Osteoblast (primary cell): ENCODE measurements around the gene VDAC1. TPM values are rescaled to one million over a fixed set of nuclear protein-coding genes. Genes with fewer than 3 reads are reported as not detected.

Source experiments
- DNase-seq: peaks from one replicate; pipeline ENCODE4 v3.0.0; 2011; ENCODE audit warnings: low spot score, mixed read lengths; ENCODE audit not compliant: insufficient read length; ENCODE audit errors: missing footprints
- H2AFZ ChIP-seq: 2 replicates; pipeline ENCODE4 v1.6.0; 2011; ENCODE audit warnings: mild to moderate bottlenecking, low read length
- H3K27ac ChIP-seq: 2 replicates; pipeline ENCODE4 v1.5.1; 2011; ENCODE audit warnings: mild to moderate bottlenecking, low read depth, low read length, moderate library complexity
- H3K27me3 ChIP-seq: 2 replicates; pipeline ENCODE4 v1.6.0; 2012; ENCODE audit warnings: mild to moderate bottlenecking, control low read depth, inconsistent platforms, low read length, moderate library complexity; ENCODE audit not compliant: insufficient read depth
- H3K36me3 ChIP-seq: 2 replicates; pipeline ENCODE4 v1.5.1; 2011; ENCODE audit warnings: mild to moderate bottlenecking, low read length, control low read depth, moderate library complexity; ENCODE audit not compliant: insufficient read depth
- H3K4me1 ChIP-seq: 2 replicates; pipeline ENCODE4 v1.5.1; 2011; ENCODE audit warnings: mild to moderate bottlenecking, low read length, control low read depth, moderate library complexity; ENCODE audit not compliant: insufficient read depth
- H3K4me2 ChIP-seq: 2 replicates; pipeline ENCODE4 v1.6.0; 2011; ENCODE audit warnings: mild to moderate bottlenecking, low read length; ENCODE audit not compliant: insufficient read depth
- H3K4me3 ChIP-seq: fragments of 200-600 bp; sonication (generic); 3 replicates; pipeline ENCODE4 v1.5.1; 2012; ENCODE audit warnings: mild to moderate bottlenecking, low read length, inconsistent platforms; ENCODE audit not compliant: insufficient read depth
- H3K79me2 ChIP-seq: 2 replicates; pipeline ENCODE4 v1.6.0; 2012; ENCODE audit warnings: mild to moderate bottlenecking, low read length, control low read depth, inconsistent platforms; ENCODE audit not compliant: insufficient read depth
- H3K9me3 ChIP-seq: 2 replicates; pipeline ENCODE4 v1.5.1; 2011; ENCODE audit warnings: low read depth, low read length, control low read depth
- H4K20me1 ChIP-seq: 2 replicates; pipeline ENCODE4 v1.6.0; 2012; ENCODE audit warnings: mild to moderate bottlenecking, low read length, control low read depth; ENCODE audit not compliant: insufficient read depth
- CTCF ChIP-seq: IDR thresholded peaks from 2 replicates; pipeline ENCODE4 v1.5.1; 2011; ENCODE audit warnings: mild to moderate bottlenecking, low read depth, low read length, moderate library complexity; ENCODE audit errors: extremely low read depth
- total RNA-seq: library from RNA; depleted of rRNA; stranded (reverse); fragments of >200 nt; gene quantifications from 2 replicates; pipeline ENCODE4 v1.2.3, GENCODE V29; 2012

The VDAC1 gene
- total RNA-seq, 1 donor = 264 TPM

GRCh38 chr5:133943475-133943817 is 61.3 kb downstream of the VDAC1 start:
- H3K9me3 ChIP-seq = no peaks in the 10 kb centered on the region
- H3K27me3 ChIP-seq = no peaks in the 10 kb centered on the region
- H3K4me2 ChIP-seq = no peak overlapping the region
- H3K4me3 ChIP-seq = no peak overlapping the region
- no peaks in the 10 kb centered on the region for H4K20me1 ChIP-seq
- H3K79me2 ChIP-seq = no peaks in the 10 kb centered on the region
- TF ChIP-seq CTCF = no peak
- DNase-seq = no peak
- no peak overlapping the region for H3K27ac ChIP-seq
- H3K4me1 ChIP-seq = peaks cover 4% of the 10 kb centered on the region
- H2AFZ ChIP-seq = no peak overlapping the region
- H3K36me3 ChIP-seq = no peaks in the 10 kb centered on the region

- no peaks in the 10 kb centered on the region for H3K36me3 ChIP-seq
- H3K4me1 ChIP-seq = peaks cover 4% of the 10 kb centered on the region
- no peaks in the 10 kb centered on the region for H3K9me3 ChIP-seq
- H3K4me3 ChIP-seq = no peak overlapping the region
- no peaks in the 10 kb centered on the region for H3K79me2 ChIP-seq
- H3K4me2 ChIP-seq = no peak overlapping the region
- no peaks in the 10 kb centered on the region for H4K20me1 ChIP-seq
- no peak for TF ChIP-seq CTCF
- no peak overlapping the region for H3K27ac ChIP-seq
- DNase-seq = no peak
- no peaks in the 10 kb centered on the region for H3K27me3 ChIP-seq
- H2AFZ ChIP-seq = no peak overlapping the region
Observed at GRCh38 chr5:133942614-133943474, 61.9 kb downstream of the VDAC1 start.

DNA sequence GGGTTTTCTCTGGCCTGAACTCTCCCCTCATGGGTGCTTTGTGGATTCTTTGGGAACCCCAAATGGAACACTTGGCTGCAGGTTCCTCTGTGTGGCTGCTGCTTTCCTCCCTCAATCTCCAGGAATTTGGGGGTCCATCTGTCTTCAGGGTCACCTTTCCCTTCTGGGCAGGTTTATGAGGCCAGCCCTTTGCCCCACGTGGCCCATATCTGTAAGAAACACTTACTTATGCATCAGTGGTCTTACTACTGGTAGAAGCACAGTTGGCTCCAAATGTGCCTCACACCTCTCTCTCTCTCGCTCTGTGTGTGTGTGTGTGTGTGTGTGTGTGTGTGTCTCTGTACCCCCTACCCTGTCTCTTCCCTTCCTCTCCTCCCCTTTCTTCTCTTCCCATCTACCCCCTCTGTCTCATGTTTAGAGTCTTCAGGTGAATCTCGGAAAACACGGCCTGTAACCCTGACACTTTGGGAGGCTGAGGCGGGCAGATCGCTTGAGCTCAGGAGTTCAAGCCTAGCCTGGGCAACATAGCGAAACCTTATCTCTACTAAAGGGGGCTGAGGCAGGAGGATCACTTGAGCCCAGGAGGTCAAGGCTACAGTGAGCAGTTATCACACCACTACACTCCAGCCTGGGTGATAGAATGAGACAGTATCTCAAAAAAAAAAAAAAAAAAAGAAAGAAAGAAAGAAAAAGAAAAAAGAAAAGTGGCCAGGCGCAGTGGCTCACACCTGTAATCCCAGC is 63.1 kb downstream of the VDAC1 start:
- no peaks in the 10 kb centered on the region for H4K20me1 ChIP-seq

More for the DNA sequence above, 63.1 kb downstream of the VDAC1 start:
- no peak overlapping the region for H3K27ac ChIP-seq
- H3K27me3 ChIP-seq = no peaks in the 10 kb centered on the region
- no peak overlapping the region for H3K4me2 ChIP-seq
- H3K4me1 ChIP-seq = no peaks in the 10 kb centered on the region
- no peak for TF ChIP-seq CTCF
- H3K36me3 ChIP-seq = no peaks in the 10 kb centered on the region
- DNase-seq = no peak
- H3K4me3 ChIP-seq = no peak overlapping the region
- no peaks in the 10 kb centered on the region for H3K9me3 ChIP-seq
- H2AFZ ChIP-seq = no peak overlapping the region
- no peaks in the 10 kb centered on the region for H3K79me2 ChIP-seq
